H1 (cell line): ENCODE measurements around the gene HSPB1. TPM values are rescaled to one million over a fixed set of nuclear protein-coding genes. Genes with fewer than 3 reads are reported as not detected.
A peak's percentile ranks its signal among the peaks of the same experiment; 100 is the strongest.

ENCODE experiments used
- ASH2L ChIP-seq: fragments of 200-600, 300-600 bp; sonication (generic); IDR thresholded peaks from one replicate; pipeline ENCODE4 v1.7.1; 2017; ENCODE audit warnings: low read length
- CHD1 ChIP-seq: IDR thresholded peaks from 2 replicates; pipeline ENCODE4 v1.6.1; 2012; ENCODE audit warnings: low read depth, low read length, improper control_type of control experiment
- NANOG ChIP-seq: IDR thresholded peaks from 2 replicates; pipeline ENCODE4 v1.6.1; 2011; ENCODE audit warnings: low read length, low read depth, mild to moderate bottlenecking, inconsistent platforms; ENCODE audit not compliant: insufficient read depth, poor library complexity, severe bottlenecking
- YY1 ChIP-seq: IDR thresholded peaks from 2 replicates; pipeline ENCODE4 v1.6.1; 2011; ENCODE audit warnings: low read depth, mild to moderate bottlenecking, low read length
- polyA plus RNA-seq, 7 experiments: library from polyadenylated mRNA; depleted of rRNA in 3 of 7; stranded (reverse) in 5 of 7; unstranded in 2 of 7; fragments of >200 nt in 5 of 7; fragments of 200-250 nt in 2 of 7; gene quantifications; 1 replicate in 5 of 7; 2 replicates in 1 of 7; 4 replicates in 1 of 7; pipeline versions ENCODE4 v1.2.1 to v1.2.3, GENCODE V29; 2011 to 2013; ENCODE audit warnings: missing spikeins in 2 of 7, mixed read lengths in 2 of 7
- total RNA-seq: library from RNA; stranded (reverse); fragmentation: NEBNext Ultra II Directional; extraction: Animal tissue kit (Norgen Biotek cat#: 25700); gene quantifications from 2 replicates; pipeline ENCODE4 v1.2.1, GENCODE V29; 2021

Gene HSPB1
- total and polyA plus RNA-seq, 2 of the 8 experiments (the other 6 are each of a cell fraction or from before 2014, with no cell fraction given), result 165 to 254 TPM

DNA sequence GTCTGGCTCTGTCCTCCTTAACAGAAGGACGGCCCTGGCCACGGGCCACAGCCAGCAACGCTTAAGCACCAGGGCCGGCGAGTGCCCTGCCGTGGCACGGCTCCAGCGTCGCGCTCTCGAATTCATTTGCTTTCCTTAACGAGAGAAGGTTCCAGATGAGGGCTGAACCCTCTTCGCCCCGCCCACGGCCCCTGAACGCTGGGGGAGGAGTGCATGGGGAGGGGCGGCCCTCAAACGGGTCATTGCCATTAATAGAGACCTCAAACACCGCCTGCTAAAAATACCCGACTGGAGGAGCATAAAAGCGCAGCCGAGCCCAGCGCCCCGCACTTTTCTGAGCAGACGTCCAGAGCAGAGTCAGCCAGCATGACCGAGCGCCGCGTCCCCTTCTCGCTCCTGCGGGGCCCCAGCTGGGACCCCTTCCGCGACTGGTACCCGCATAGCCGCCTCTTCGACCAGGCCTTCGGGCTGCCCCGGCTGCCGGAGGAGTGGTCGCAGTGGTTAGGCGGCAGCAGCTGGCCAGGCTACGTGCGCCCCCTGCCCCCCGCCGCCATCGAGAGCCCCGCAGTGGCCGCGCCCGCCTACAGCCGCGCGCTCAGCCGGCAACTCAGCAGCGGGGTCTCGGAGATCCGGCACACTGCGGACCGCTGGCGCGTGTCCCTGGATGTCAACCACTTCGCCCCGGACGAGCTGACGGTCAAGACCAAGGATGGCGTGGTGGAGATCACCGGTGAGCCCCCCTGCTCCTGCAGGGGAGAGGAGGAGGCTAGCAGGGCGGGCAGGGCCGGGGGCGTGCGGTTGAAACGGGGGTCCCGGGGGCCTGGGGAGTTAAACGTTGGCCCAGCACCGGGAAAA lies at the start of gene HSPB1 (continued):
- peak; percentile 53 for TF ChIP-seq ASH2L
- no peak for TF ChIP-seq CHD1
- no peak for TF ChIP-seq YY1
- no peak for TF ChIP-seq NANOG
- TF ChIP-seq, all 59 proteins: peak for 15
